Esophagus squamous epithelium (tissue), 5 donors: ENCODE results near the gene ECEL1. TPM values are rescaled to one million over a fixed set of nuclear protein-coding genes. Genes with fewer than 3 reads are reported as not detected.

Experiments used
- DNase-seq: peaks from one replicate; lab custom pipeline; 2025; lab: John Stamatoyannopoulos, UW
- H3K27ac ChIP-seq, 4 donors: fragments of 200-600 bp; sonication (generic); one replicate each; pipeline ENCODE4 v1.5.1; 2016 to 2019; ENCODE audit warnings: mild to moderate bottlenecking in 1 of 4
- H3K27me3 ChIP-seq, 4 donors: fragments of 200-600 bp; sonication (generic); 1 replicate in 3 of 4; 2 replicates in 1 of 4; pipeline versions ENCODE4 v1.5.1 to v1.6.0; 2017 to 2021; ENCODE audit warnings: antibody characterized with exemption in 1 of 4
- H3K36me3 ChIP-seq, 3 donors: fragments of 200-600 bp; sonication (generic); one replicate each; pipeline ENCODE4 v1.5.1; 2016 to 2019
- H3K4me1 ChIP-seq, 3 donors: fragments of 200-600 bp; sonication (generic); one replicate each; pipeline ENCODE4 v1.5.1; 2017 to 2019
- H3K4me3 ChIP-seq, 4 donors: fragments of 200-600 bp; sonication (generic); 1 replicate in 3 of 4; 2 replicates in 1 of 4; pipeline ENCODE4 v1.5.1; 2016 to 2019; ENCODE audit warnings: mild to moderate bottlenecking in 2 of 4, moderate library complexity in 1 of 4
- H3K9me3 ChIP-seq, 3 donors: fragments of 200-600 bp; sonication (generic); one replicate each; pipeline ENCODE4 v1.5.1; 2016 to 2019
- CTCF ChIP-seq, 6 experiments: fragments of 450-650 bp in 4 of 6; fragments of 200-600 bp in 2 of 6; sonication (generic) in 2 of 6; IDR thresholded peaks; one replicate each; pipeline ENCODE4 v1.5.1; 2016 to 2019; ENCODE audit warnings: antibody characterized with exemption in 6 of 6, mild to moderate bottlenecking in 4 of 6, moderate library complexity in 4 of 6
- POLR2A ChIP-seq, 4 donors: fragments of 450-650 bp; IDR thresholded peaks; one replicate each; pipeline ENCODE4 v1.6.1; 2017; ENCODE audit warnings: antibody characterized with exemption in 4 of 4, mild to moderate bottlenecking in 4 of 4, moderate library complexity in 3 of 4
- WGBS, 2 donors: methylation state at CpG; one replicate each; pipeline ENCODE4 v1.1.5; 2018; 5-methylcytosine and 5-hydroxymethylcytosine counted together
- intact Hi-C: fragments of 100-400 bp; cut with DNase I; formaldehyde crosslinking; loops from one replicate; pipeline ENCODE4 v1.15.0; 2022
- total RNA-seq, 4 donors: library from RNA; depleted of rRNA; stranded (reverse); fragments of >200 nt; gene quantifications; one replicate each; pipeline ENCODE4 v1.1.0, GENCODE V29; 2016
- donor health status: DM: yes; HTN: yes; CAD: no.

The ECEL1 gene
- total RNA-seq, 4 donors from 2014 or later: 0.19 TPM; not detected in 3

GRCh38 chr2:232458661-232459418 is 28.8 kb downstream of the ECEL1 start:
- Histone ChIP-seq H3K4me1 (no peaks in the 10 kb centered on the region), H3K4me3 (no peak overlapping the region), H3K27ac (no peak overlapping the region), H3K27me3 (peaks cover 0 to 90% (median 0%) of the 10 kb centered on the region in 4 donors), H3K36me3 (no peaks in the 10 kb centered on the region), H3K9me3 (no peaks in the 10 kb centered on the region)
- no peak for TF ChIP-seq POLR2A (IDR thresholded peaks at IDR 0.05)
- no peak for TF ChIP-seq CTCF (IDR thresholded peaks at IDR 0.05)
- 65 to 68% methylated on average over 16 to 24 of the region's 56 CpGs for WGBS, 2 donors
- DNase-seq: no peak
- intact Hi-C loops: no loop called here

- H3K27ac ChIP-seq: no peak overlapping the region
- H3K27me3 ChIP-seq: peaks cover 0 to 89% (median 0%) of the 10 kb centered on the region in 4 donors
- no peaks in the 10 kb centered on the region for H3K9me3 ChIP-seq
- H3K4me1 ChIP-seq: no peaks in the 10 kb centered on the region
- no peaks in the 10 kb centered on the region for H3K36me3 ChIP-seq
- TF ChIP-seq CTCF (IDR thresholded peaks at IDR 0.05): no peak
- TF ChIP-seq POLR2A (IDR thresholded peaks at IDR 0.05): no peak
- H3K4me3 ChIP-seq: no peak overlapping the region
- intact Hi-C loops: no loop called here
- WGBS, 2 donors: 72 to 78% methylated on average over 3 to 7 of the region's 25 CpGs
- DNase-seq: no peak
Measured at GRCh38 chr2:232458051-232458660, 29.5 kb downstream of the ECEL1 start.

GRCh38 chr2:232457121-232458011 is 30.3 kb downstream of the ECEL1 start:
- WGBS, 2 donors: 58 to 93% methylated on average over 3 to 4 of the region's 21 CpGs
- Histone ChIP-seq H3K27ac (no peak overlapping the region), H3K27me3 (peaks cover 0 to 84% (median 0%) of the 10 kb centered on the region in 4 donors), H3K4me3 (no peak overlapping the region), H3K4me1 (no peaks in the 10 kb centered on the region), H3K9me3 (no peaks in the 10 kb centered on the region), H3K36me3 (no peaks in the 10 kb centered on the region)
- intact Hi-C loops: no loop called here
- DNase-seq: no peak
- TF ChIP-seq CTCF (IDR thresholded peaks at IDR 0.05) (no peak), POLR2A (IDR thresholded peaks at IDR 0.05) (no peak)

GRCh38 chr2:232456296-232457120 is 31.1 kb downstream of the ECEL1 start:
- no peak for DNase-seq
- H3K27ac ChIP-seq: no peak overlapping the region
- 87 to 96% methylated on average over 8 to 9 of the region's 27 CpGs for WGBS, 2 donors
- no peaks in the 10 kb centered on the region for H3K36me3 ChIP-seq
- intact Hi-C loops: no loop called here
- no peaks in the 10 kb centered on the region for H3K4me1 ChIP-seq
- no peaks in the 10 kb centered on the region for H3K9me3 ChIP-seq
- H3K4me3 ChIP-seq: no peak overlapping the region
- TF ChIP-seq POLR2A (IDR thresholded peaks at IDR 0.05): no peak
- H3K27me3 ChIP-seq: peaks cover 0 to 77% (median 0%) of the 10 kb centered on the region in 4 donors
